ENCODE results near the gene CENPF. TPM values are rescaled to one million over a fixed set of nuclear protein-coding genes. Genes with fewer than 3 reads are reported as not detected.

Gene CENPF
- total and polyA plus RNA-seq, 2 experiments from 2014 or later, result 123 to 376 TPM

DNA sequence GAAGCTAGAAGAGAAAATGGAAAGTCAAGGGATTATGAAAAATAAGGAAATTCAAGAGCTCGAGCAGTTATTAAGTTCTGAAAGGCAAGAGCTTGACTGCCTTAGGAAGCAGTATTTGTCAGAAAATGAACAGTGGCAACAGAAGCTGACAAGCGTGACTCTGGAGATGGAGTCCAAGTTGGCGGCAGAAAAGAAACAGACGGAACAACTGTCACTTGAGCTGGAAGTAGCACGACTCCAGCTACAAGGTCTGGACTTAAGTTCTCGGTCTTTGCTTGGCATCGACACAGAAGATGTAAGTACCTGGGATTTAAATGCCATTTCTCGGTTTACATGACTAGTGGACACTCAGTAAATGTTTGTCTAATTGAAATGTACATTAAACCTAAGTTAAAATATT, 40.0 kb downstream of the CENPF start:
- Histone ChIP-seq H3K4me2 (no peak overlapping the region), H3K4me3 (no peak overlapping the region), H3K27me3 (ENCODE audit: insufficient read depth) (no peaks in the 10 kb centered on the region), H3K79me2 (replicated peaks; ENCODE audit: insufficient read depth) (no peaks in the 10 kb centered on the region), H2AFZ (no peak overlapping the region), H3K9me2 (ENCODE audit: insufficient read depth) (no peaks in the 10 kb centered on the region), H3K27ac (ENCODE audit: low read depth) (no peak overlapping the region), H3K36me3 (ENCODE audit: insufficient read depth) (peaks cover 78% of the 10 kb centered on the region), H3F3A (replicated peaks; ENCODE audit: low read depth) (no peaks in the 10 kb centered on the region), H4K20me1 (replicated peaks; ENCODE audit: insufficient read depth) (peaks cover 20% of the 10 kb centered on the region), H3K4me1 (ENCODE audit: insufficient read depth) (no peaks in the 10 kb centered on the region)
- DNase-seq (ENCODE audit: low spot score) (no peak), ATAC-seq (no peak)
- H3K27me3 Mint-ChIP-seq (ENCODE audit: insufficient read depth, low read depth, poor library complexity), result no peaks in the 10 kb centered on the region
- peaks cover 59% of the 10 kb centered on the region for H3K36me3 Mint-ChIP-seq (ENCODE audit: low read depth)
- H3K27ac Mint-ChIP-seq, result no peak overlapping the region
- H3K9me3 Mint-ChIP-seq, result no peaks in the 10 kb centered on the region; the same call in 2 of the 3 replicates
- H3K4me1 Mint-ChIP-seq, result no peaks in the 10 kb centered on the region
- H3K4me3 Mint-ChIP-seq, result no peak overlapping the region
- TF ChIP-seq EZH2phosphoT487 (IDR thresholded peaks at IDR 0.05; ENCODE audit: unreplicated experiment) (no peak), NANOG (IDR thresholded peaks at IDR 0.05; ENCODE audit: borderline replicate concordance) (no peak), JUNB (IDR thresholded peaks at IDR 0.05; ENCODE audit: unreplicated experiment) (no peak), ZNF114 (CRISPR knock-in tag; IDR thresholded peaks at IDR 0.05) (no peak)
- TF ChIP-seq, protein P1, sequence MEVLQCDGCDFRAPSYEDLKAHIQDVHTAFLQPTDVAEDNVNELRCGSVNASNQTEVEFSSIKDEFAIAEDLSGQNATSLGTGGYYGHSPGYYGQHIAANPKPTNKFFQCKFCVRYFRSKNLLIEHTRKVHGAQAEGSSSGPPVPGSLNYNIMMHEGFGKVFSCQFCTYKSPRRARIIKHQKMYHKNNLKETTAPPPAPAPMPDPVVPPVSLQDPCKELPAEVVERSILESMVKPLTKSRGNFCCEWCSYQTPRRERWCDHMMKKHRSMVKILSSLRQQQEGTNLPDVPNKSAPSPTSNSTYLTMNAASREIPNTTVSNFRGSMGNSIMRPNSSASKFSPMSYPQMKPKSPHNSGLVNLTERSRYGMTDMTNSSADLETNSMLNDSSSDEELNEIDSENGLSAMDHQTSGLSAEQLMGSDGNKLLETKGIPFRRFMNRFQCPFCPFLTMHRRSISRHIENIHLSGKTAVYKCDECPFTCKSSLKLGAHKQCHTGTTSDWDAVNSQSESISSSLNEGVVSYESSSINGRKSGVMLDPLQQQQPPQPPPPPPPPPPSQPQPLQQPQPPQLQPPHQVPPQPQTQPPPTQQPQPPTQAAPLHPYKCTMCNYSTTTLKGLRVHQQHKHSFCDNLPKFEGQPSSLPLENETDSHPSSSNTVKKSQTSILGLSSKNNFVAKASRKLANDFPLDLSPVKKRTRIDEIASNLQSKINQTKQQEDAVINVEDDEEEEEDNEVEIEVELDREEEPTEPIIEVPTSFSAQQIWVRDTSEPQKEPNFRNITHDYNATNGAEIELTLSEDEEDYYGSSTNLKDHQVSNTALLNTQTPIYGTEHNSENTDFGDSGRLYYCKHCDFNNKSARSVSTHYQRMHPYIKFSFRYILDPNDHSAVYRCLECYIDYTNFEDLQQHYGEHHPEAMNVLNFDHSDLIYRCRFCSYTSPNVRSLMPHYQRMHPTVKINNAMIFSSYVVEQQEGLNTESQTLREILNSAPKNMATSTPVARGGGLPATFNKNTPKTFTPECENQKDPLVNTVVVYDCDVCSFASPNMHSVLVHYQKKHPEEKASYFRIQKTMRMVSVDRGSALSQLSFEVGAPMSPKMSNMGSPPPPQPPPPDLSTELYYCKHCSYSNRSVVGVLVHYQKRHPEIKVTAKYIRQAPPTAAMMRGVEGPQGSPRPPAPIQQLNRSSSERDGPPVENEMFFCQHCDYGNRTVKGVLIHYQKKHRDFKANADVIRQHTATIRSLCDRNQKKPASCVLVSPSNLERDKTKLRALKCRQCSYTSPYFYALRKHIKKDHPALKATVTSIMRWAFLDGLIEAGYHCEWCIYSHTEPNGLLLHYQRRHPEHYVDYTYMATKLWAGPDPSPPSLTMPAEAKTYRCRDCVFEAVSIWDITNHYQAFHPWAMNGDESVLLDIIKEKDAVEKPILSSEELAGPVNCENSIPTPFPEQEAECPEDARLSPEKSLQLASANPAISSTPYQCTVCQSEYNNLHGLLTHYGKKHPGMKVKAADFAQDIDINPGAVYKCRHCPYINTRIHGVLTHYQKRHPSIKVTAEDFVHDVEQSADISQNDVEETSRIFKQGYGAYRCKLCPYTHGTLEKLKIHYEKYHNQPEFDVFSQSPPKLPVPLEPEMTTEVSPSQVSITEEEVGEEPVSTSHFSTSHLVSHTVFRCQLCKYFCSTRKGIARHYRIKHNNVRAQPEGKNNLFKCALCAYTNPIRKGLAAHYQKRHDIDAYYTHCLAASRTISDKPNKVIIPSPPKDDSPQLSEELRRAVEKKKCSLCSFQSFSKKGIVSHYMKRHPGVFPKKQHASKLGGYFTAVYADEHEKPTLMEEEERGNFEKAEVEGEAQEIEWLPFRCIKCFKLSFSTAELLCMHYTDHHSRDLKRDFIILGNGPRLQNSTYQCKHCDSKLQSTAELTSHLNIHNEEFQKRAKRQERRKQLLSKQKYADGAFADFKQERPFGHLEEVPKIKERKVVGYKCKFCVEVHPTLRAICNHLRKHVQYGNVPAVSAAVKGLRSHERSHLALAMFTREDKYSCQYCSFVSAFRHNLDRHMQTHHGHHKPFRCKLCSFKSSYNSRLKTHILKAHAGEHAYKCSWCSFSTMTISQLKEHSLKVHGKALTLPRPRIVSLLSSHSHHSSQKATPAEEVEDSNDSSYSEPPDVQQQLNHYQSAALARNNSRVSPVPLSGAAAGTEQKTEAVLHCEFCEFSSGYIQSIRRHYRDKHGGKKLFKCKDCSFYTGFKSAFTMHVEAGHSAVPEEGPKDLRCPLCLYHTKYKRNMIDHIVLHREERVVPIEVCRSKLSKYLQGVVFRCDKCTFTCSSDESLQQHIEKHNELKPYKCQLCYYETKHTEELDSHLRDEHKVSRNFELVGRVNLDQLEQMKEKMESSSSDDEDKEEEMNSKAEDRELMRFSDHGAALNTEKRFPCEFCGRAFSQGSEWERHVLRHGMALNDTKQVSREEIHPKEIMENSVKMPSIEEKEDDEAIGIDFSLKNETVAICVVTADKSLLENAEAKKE (CRISPR knock-in tag; IDR thresholded peaks at IDR 0.05), result no peak
- TF ChIP-seq, protein P2, sequence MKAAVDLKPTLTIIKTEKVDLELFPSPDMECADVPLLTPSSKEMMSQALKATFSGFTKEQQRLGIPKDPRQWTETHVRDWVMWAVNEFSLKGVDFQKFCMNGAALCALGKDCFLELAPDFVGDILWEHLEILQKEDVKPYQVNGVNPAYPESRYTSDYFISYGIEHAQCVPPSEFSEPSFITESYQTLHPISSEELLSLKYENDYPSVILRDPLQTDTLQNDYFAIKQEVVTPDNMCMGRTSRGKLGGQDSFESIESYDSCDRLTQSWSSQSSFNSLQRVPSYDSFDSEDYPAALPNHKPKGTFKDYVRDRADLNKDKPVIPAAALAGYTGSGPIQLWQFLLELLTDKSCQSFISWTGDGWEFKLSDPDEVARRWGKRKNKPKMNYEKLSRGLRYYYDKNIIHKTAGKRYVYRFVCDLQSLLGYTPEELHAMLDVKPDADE (IDR thresholded peaks at IDR 0.05), result no peak

Measured in GM23338 (cell line).